H1 (cell line): ENCODE data around the gene PKP3. TPM values are rescaled to one million over a fixed set of nuclear protein-coding genes. Genes with fewer than 3 reads are reported as not detected.

Source experiments
- CTCF ChIA-PET: fragments of 300-600 bp; sonication (Branson Sonifier 250); formaldehyde crosslinking; loops from one replicate; lab custom pipeline; 2021; ENCODE audit not compliant: partially characterized antibody; lab: Charles Lee
- POLR2A ChIA-PET: fragments of 300-600 bp; sonication (Branson Sonifier 250); formaldehyde crosslinking; loops from one replicate; lab custom pipeline; 2021; ENCODE audit warnings: inconsistent platforms; ENCODE audit not compliant: partially characterized antibody; lab: Charles Lee
- DNase-seq, 2 experiments: peaks; one replicate each; pipeline versions ENCODE4 v3.0.0 to v3.0.0-alpha.2; 2010 to 2022; ENCODE audit warnings: low spot score in 2 of 2, low read depth in 1 of 2, mixed read lengths in 1 of 2
- FAIRE-seq: peaks from 2 replicates; lab custom pipeline; 2011; peaks lifted over from hg19 to GRCh38; lab: Jason Lieb, UNC
- H2AFZ ChIP-seq: 2 replicates; pipeline ENCODE4 v1.8.1; 2012; ENCODE audit warnings: low read length, inconsistent platforms
- H2AK5ac ChIP-seq: 2 replicates; pipeline ENCODE4 v1.6.1; 2013; ENCODE audit warnings: low read depth, low read length
- H2BK120ac ChIP-seq: replicated peaks from 2 replicates; pipeline ENCODE3; 2013; ENCODE audit warnings: low read depth, low read length, inconsistent platforms
- H2BK12ac ChIP-seq: 2 replicates; pipeline ENCODE4 v1.6.1; 2013; ENCODE audit warnings: low read depth, low read length
- H2BK15ac ChIP-seq: 2 replicates; pipeline ENCODE4 v1.6.1; 2013; ENCODE audit warnings: low read length
- H2BK20ac ChIP-seq: 2 replicates; pipeline ENCODE4 v1.6.1; 2013; ENCODE audit warnings: low read length
- H2BK5ac ChIP-seq: 2 replicates; pipeline ENCODE4 v1.6.1; 2013; ENCODE audit warnings: low read depth, low read length
- H3K14ac ChIP-seq: 2 replicates; pipeline ENCODE4 v1.6.1; 2013; ENCODE audit warnings: inconsistent platforms; ENCODE audit not compliant: insufficient read length
- H3K18ac ChIP-seq: 2 replicates; pipeline ENCODE4 v1.6.1; 2013; ENCODE audit warnings: low read length; ENCODE audit errors: extremely low read depth
- H3K23ac ChIP-seq: 2 replicates; pipeline ENCODE4 v1.6.1; 2013; ENCODE audit warnings: inconsistent platforms; ENCODE audit not compliant: insufficient read length
- H3K23me2 ChIP-seq: 2 replicates; pipeline ENCODE4 v1.6.1; 2013; ENCODE audit warnings: low read depth, low read length
- H3K27ac ChIP-seq: 2 replicates; pipeline ENCODE4 v1.6.1; 2011; ENCODE audit warnings: low read depth, low read length, inconsistent platforms
- H3K27me3 ChIP-seq, 4 experiments: replicated peaks in 1 of 4; 1 replicate in 1 of 4; 2 replicates in 3 of 4; pipeline versions ENCODE4 v1.6.1 to v1.8.1; 2011 to 2013; ENCODE audit warnings: low read length in 3 of 4, mild to moderate bottlenecking in 3 of 4, inconsistent platforms in 2 of 4, mixed read lengths in 2 of 4, moderate library complexity in 1 of 4; ENCODE audit not compliant: control insufficient read depth in 3 of 4, insufficient read depth in 3 of 4; ENCODE audit errors: extremely low read depth in 1 of 4
- H3K36me3 ChIP-seq, 4 experiments: 2 replicates each; pipeline versions ENCODE4 v1.6.1 to v1.8.1; 2011 to 2013; ENCODE audit warnings: mild to moderate bottlenecking in 4 of 4, low read length in 3 of 4, moderate library complexity in 2 of 4, control low read depth in 1 of 4, inconsistent platforms in 1 of 4; ENCODE audit not compliant: insufficient read depth in 4 of 4, control insufficient read depth in 2 of 4
- H3K4ac ChIP-seq: replicated peaks from 2 replicates; pipeline ENCODE3; 2013; ENCODE audit warnings: low read length, low read depth, mixed read lengths, inconsistent platforms; ENCODE audit not compliant: insufficient read length
- H3K4me1 ChIP-seq, 4 experiments: replicated peaks in 1 of 4; 1 replicate in 1 of 4; 2 replicates in 3 of 4; pipeline versions ENCODE4 v1.6.1 to v1.8.1; 2011 to 2013; ENCODE audit warnings: low read length in 3 of 4, inconsistent platforms in 2 of 4, mixed read lengths in 1 of 4; ENCODE audit not compliant: insufficient read depth in 4 of 4, control insufficient read depth in 3 of 4
- H3K4me2 ChIP-seq, 2 experiments: 2 replicates each; pipeline versions ENCODE4 v1.6.1 to v1.8.1; 2011 to 2013; ENCODE audit warnings: low read depth in 2 of 2, low read length in 2 of 2, control low read depth in 1 of 2, inconsistent platforms in 1 of 2, mild to moderate bottlenecking in 1 of 2; ENCODE audit not compliant: insufficient read depth in 1 of 2
- H3K4me3 ChIP-seq, 4 experiments: fragments of 200-600, 300-600 bp in 1 of 4; sonication (generic), shearing (Covaris generic), sonication (Bioruptor Twin) in 1 of 4; 2 replicates each; pipeline versions ENCODE4 v1.5.1 to v1.8.1; 2011 to 2016; ENCODE audit warnings: low read length in 4 of 4, low read depth in 3 of 4, control low read depth in 2 of 4, inconsistent platforms in 2 of 4, mild to moderate bottlenecking in 2 of 4, mixed read lengths in 1 of 4, moderate library complexity in 1 of 4; ENCODE audit not compliant: insufficient read depth in 2 of 4; ENCODE audit errors: extremely low read depth in 1 of 4
- H3K56ac ChIP-seq: replicated peaks from 2 replicates; pipeline ENCODE3; 2013; ENCODE audit warnings: low read depth, mild to moderate bottlenecking, mixed read lengths, low read length, inconsistent platforms; ENCODE audit not compliant: insufficient read length
- H3K79me1 ChIP-seq: 2 replicates; pipeline ENCODE4 v1.6.1; 2013; ENCODE audit warnings: low read depth, low read length, control low read depth
- H3K79me2 ChIP-seq, 2 experiments: 2 replicates each; pipeline versions ENCODE4 v1.6.1 to v1.8.1; 2012 to 2013; ENCODE audit warnings: low read length in 2 of 2, mild to moderate bottlenecking in 2 of 2, inconsistent platforms in 1 of 2; ENCODE audit not compliant: insufficient read depth in 2 of 2, control insufficient read depth in 1 of 2
- H3K9ac ChIP-seq, 4 experiments: replicated peaks in 1 of 4; 1 replicate in 1 of 4; 2 replicates in 3 of 4; pipeline versions ENCODE4 v1.6.1 to v1.8.1; 2011 to 2013; ENCODE audit warnings: low read depth in 3 of 4, low read length in 3 of 4, control low read depth in 2 of 4, mild to moderate bottlenecking in 2 of 4, moderate library complexity in 2 of 4, inconsistent platforms in 1 of 4; ENCODE audit errors: extremely low read depth in 1 of 4
- H3K9me3 ChIP-seq, 2 experiments: 2 replicates each; pipeline versions ENCODE4 v1.6.1 to v1.8.1; 2012 to 2013; ENCODE audit warnings: mild to moderate bottlenecking in 2 of 2, moderate library complexity in 2 of 2, control low read depth in 1 of 2, inconsistent platforms in 1 of 2, low read depth in 1 of 2, low read length in 1 of 2, mixed read lengths in 1 of 2; ENCODE audit not compliant: insufficient read depth in 2 of 2
- H4K20me1 ChIP-seq, 2 experiments: replicated peaks in 1 of 2; 2 replicates each; pipeline versions ENCODE3 to v1.8.1; 2011 to 2013; ENCODE audit warnings: inconsistent platforms in 2 of 2, low read length in 2 of 2, mild to moderate bottlenecking in 1 of 2; ENCODE audit not compliant: insufficient read depth in 2 of 2, control insufficient read depth in 1 of 2
- H4K5ac ChIP-seq: 2 replicates; pipeline ENCODE4 v1.6.1; 2013; ENCODE audit warnings: low read length, low read depth, mixed read lengths, inconsistent platforms; ENCODE audit not compliant: insufficient read length
- H4K8ac ChIP-seq: 2 replicates; pipeline ENCODE4 v1.8.0; 2013; ENCODE audit warnings: mild to moderate bottlenecking, moderate library complexity, low read length, inconsistent platforms; ENCODE audit not compliant: insufficient read depth; ENCODE audit errors: extremely low read depth
- H4K91ac ChIP-seq: replicated peaks from 2 replicates; pipeline ENCODE3; 2013; ENCODE audit warnings: low read length, mixed read lengths, inconsistent platforms; ENCODE audit not compliant: insufficient read length
- CHD2 ChIP-seq: IDR thresholded peaks from 2 replicates; pipeline ENCODE4 v1.6.1; 2012; ENCODE audit warnings: low read length, improper control_type of control experiment
- GABPA ChIP-seq: IDR thresholded peaks from 2 replicates; pipeline ENCODE4 v1.6.1; 2011; ENCODE audit warnings: mild to moderate bottlenecking, low read length, moderate library complexity, borderline replicate concordance; ENCODE audit not compliant: insufficient read depth
- KDM5A ChIP-seq: fragments of 200-600 bp; IDR thresholded peaks from 2 replicates; pipeline ENCODE4 v1.7.1; 2012; ENCODE audit warnings: mild to moderate bottlenecking, low read length, inconsistent platforms, mixed read lengths
- RFX5 ChIP-seq: IDR thresholded peaks from 2 replicates; pipeline ENCODE4 v1.6.1; 2011; ENCODE audit warnings: low read depth, low read length, improper control_type of control experiment, borderline replicate concordance
- SIRT6 ChIP-seq: IDR thresholded peaks from one replicate; pipeline ENCODE4 v1.7.1; 2012; ENCODE audit warnings: low read length, inconsistent platforms
- SP2 ChIP-seq: IDR thresholded peaks from 2 replicates; pipeline ENCODE4 v1.6.1; 2012; ENCODE audit warnings: mild to moderate bottlenecking, low read length, inconsistent platforms
- SRF ChIP-seq: IDR thresholded peaks from 2 replicates; pipeline ENCODE4 v1.6.1; 2011; ENCODE audit warnings: mild to moderate bottlenecking, low read depth, low read length, moderate library complexity
- TAF1 ChIP-seq: IDR thresholded peaks from 2 replicates; pipeline ENCODE4 v1.6.1; 2011; ENCODE audit warnings: mild to moderate bottlenecking, low read depth, low read length
- WGBS, 2 experiments: shearing (Covaris generic) in 1 of 2; methylation state at CpG; one replicate each; pipeline versions ENCODE4 v1.1.6 to v1.1.7; 2013 to 2015; ENCODE audit warnings: low lambda C conversion rate in 2 of 2, mixed read lengths in 2 of 2, inconsistent platforms in 1 of 2, low coverage in 1 of 2, missing lambda C conversion rate in 1 of 2; ENCODE audit not compliant: insufficient replicate concordance in 2 of 2, insufficient coverage in 1 of 2, insufficient read length in 1 of 2; ENCODE audit errors: extremely low coverage in 1 of 2, missing lambda C conversion rate in 1 of 2; 5-methylcytosine and 5-hydroxymethylcytosine counted together
- polyA plus RNA-seq, 7 experiments: library from polyadenylated mRNA; depleted of rRNA in 3 of 7; stranded (reverse) in 5 of 7; unstranded in 2 of 7; fragments of >200 nt in 5 of 7; fragments of 200-250 nt in 2 of 7; gene quantifications; 1 replicate in 5 of 7; 2 replicates in 1 of 7; 4 replicates in 1 of 7; pipeline versions ENCODE4 v1.2.1 to v1.2.3, GENCODE V29; 2011 to 2013; ENCODE audit warnings: missing spikeins in 2 of 7, mixed read lengths in 2 of 7
- total RNA-seq: library from RNA; stranded (reverse); fragmentation: NEBNext Ultra II Directional; extraction: Animal tissue kit (Norgen Biotek cat#: 25700); gene quantifications from 2 replicates; pipeline ENCODE4 v1.2.1, GENCODE V29; 2021

Gene PKP3
- total and polyA plus RNA-seq, 2 of the 8 experiments (the other 6 are each of a cell fraction or from before 2014, with no cell fraction given) = 16.7 to 28.7 TPM

DNA sequence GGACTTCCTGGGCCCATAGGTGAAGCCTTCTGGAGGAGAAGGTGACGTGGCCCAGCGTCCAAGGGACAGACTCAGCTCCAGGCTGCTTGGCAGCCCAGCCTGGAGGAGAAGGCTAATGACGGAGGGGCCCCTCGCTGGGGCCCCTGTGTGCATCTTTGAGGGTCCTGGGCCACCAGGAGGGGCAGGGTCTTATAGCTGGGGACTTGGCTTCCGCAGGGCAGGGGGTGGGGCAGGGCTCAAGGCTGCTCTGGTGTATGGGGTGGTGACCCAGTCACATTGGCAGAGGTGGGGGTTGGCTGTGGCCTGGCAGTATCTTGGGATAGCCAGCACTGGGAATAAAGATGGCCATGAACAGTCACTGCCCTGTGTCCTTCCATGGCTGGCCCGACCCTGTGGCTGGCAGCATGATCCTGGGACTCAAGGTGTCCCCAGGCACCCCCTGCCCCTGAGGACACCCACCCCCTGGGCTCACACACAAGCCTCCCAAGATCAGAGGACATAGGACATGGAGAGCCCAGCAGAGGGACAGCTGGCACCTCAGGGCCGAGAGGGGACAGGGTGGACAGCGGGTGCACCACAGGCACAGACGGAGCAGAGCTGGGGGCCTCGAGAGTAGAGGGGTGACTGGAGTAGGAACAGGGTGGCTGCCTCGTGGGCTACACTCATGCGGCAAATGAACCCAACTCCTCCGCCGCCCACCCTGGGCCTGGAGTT, 10.7 kb downstream of the PKP3 start:
- ChIA-PET POLR2A (interaction anchor here (0.9 to 5.9 kb wide), 13 partner anchors 8 to 101 kb away, joined by 3 to 41 read pairs (median 4); partner anchors contain the start of genes B4GALNT4, PKP3 and SIGIRR), CTCF (interaction anchor here (0.6 to 1.9 kb wide), 9 partner anchors 8 to 154 kb away, joined by 3 to 11 read pairs (median 4); partner anchors contain the start of genes PTDSS2 and SIGIRR)
- Histone ChIP-seq H3K36me3 (peaks cover 0 to 8% (median 0%) of the 10 kb centered on the region in 4 experiments; a peak in 2 of 8 replicates), H2BK12ac (no peak overlapping the region), H3K79me1 (peaks cover 2% of the 10 kb centered on the region; the same call in 1 of the 2 replicates), H2BK15ac (no peak overlapping the region), H2AFZ (no peak overlapping the region), H3K9me3 (peaks cover 0 to 5% of the 10 kb centered on the region in 2 experiments; a peak in 1 of 4 replicates), H4K5ac (no peak overlapping the region), H3K56ac (no peak overlapping the region), H2AK5ac (no peak overlapping the region), H4K91ac (no peak overlapping the region), H3K79me2 (no peaks in the 10 kb centered on the region), H3K27ac (no peak overlapping the region), H2BK5ac (no peak overlapping the region), H2BK120ac (no peak overlapping the region), H4K8ac (peak overlapping the region; percentile 2; the same call in 1 of the 2 replicates), H3K4me1 (peaks cover 0 to 11% (median 6%) of the 10 kb centered on the region in 4 experiments; a peak in 4 of 7 replicates), H2BK20ac (no peak overlapping the region), H3K4me3 (no peak overlapping the region), H3K9ac (no peak overlapping the region), H3K23ac (no peak overlapping the region), H3K4ac (no peak overlapping the region), H3K14ac (no peak overlapping the region), H3K18ac (no peak overlapping the region), H4K20me1 (peaks cover 5 to 13% of the 10 kb centered on the region in 2 experiments), H3K4me2 (no peak overlapping the region), H3K27me3 (peaks cover 0 to 5% (median 0%) of the 10 kb centered on the region in 4 experiments; a peak in 2 of 7 replicates), H3K23me2 (peaks cover 3% of the 10 kb centered on the region; the same call in 1 of the 2 replicates)
- 92% methylated on average over 13 of the region's 14 CpGs; no CpG with 5 or more reads in 1 of the 2 experiments for WGBS, 2 experiments
- FAIRE-seq = no peak
- DNase-seq = peak in 1 of 2 experiments; percentile 41
- TF ChIP-seq RFX5 = no peak
- no peak for TF ChIP-seq CHD2
- TF ChIP-seq KDM5A = no peak
- TF ChIP-seq SRF = no peak
- no peak for TF ChIP-seq SP2
- TF ChIP-seq GABPA = no peak
- no peak for TF ChIP-seq SIRT6
- TF ChIP-seq TAF1 = no peak
